Neuronal stem cell (in vitro differentiated cells): ENCODE results near the gene GAS6.

Experiments
- DNase-seq: peaks from one replicate; pipeline ENCODE4 v3.0.0-alpha.2; 2013; ENCODE audit warnings: low spot score
- H2AFZ ChIP-seq: one replicate; pipeline ENCODE4 v1.6.1; 2013; ENCODE audit warnings: mild to moderate bottlenecking, low read length, inconsistent platforms
- H2AK5ac ChIP-seq: 2 replicates; pipeline ENCODE4 v1.6.1; 2013; ENCODE audit warnings: low read depth, mild to moderate bottlenecking, inconsistent platforms, low read length, moderate library complexity, mixed read lengths
- H2BK120ac ChIP-seq: 2 replicates; pipeline ENCODE4 v1.6.1; 2013; ENCODE audit warnings: low read depth, mild to moderate bottlenecking, inconsistent platforms, low read length, moderate library complexity, mixed read lengths
- H2BK12ac ChIP-seq: one replicate; pipeline ENCODE4 v1.6.1; 2013; ENCODE audit warnings: low read length, inconsistent platforms
- H2BK15ac ChIP-seq: 2 replicates; pipeline ENCODE4 v1.6.1; 2013; ENCODE audit warnings: mild to moderate bottlenecking, low read length, inconsistent platforms, mixed read lengths
- H2BK5ac ChIP-seq: one replicate; pipeline ENCODE4 v1.6.1; 2013; ENCODE audit warnings: inconsistent platforms, mild to moderate bottlenecking, low read length, moderate library complexity
- H3K14ac ChIP-seq: one replicate; pipeline ENCODE4 v1.6.1; 2013; ENCODE audit warnings: low read length, inconsistent platforms
- H3K18ac ChIP-seq: 2 replicates; pipeline ENCODE4 v1.6.1; 2013; ENCODE audit warnings: low read length, inconsistent platforms
- H3K23ac ChIP-seq: 2 replicates; pipeline ENCODE4 v1.6.1; 2013; ENCODE audit warnings: low read depth, mild to moderate bottlenecking, mixed read lengths, low read length, inconsistent platforms; ENCODE audit not compliant: poor library complexity
- H3K27ac ChIP-seq: replicated peaks from 3 replicates; pipeline ENCODE4 v1.5.1; 2013; ENCODE audit warnings: low read length, inconsistent platforms
- H3K27me3 ChIP-seq, 3 experiments: 2 replicates each; pipeline ENCODE4 v1.6.1; 2013; ENCODE audit warnings: low read length in 3 of 3, mild to moderate bottlenecking in 2 of 3, inconsistent platforms in 1 of 3, low read depth in 1 of 3, mixed read lengths in 1 of 3, moderate library complexity in 1 of 3; ENCODE audit not compliant: control insufficient read depth in 3 of 3, insufficient read depth in 3 of 3
- H3K36me3 ChIP-seq, 2 donors: replicated peaks in 1 of 2; 2 replicates each; pipeline ENCODE4 v1.6.1; 2013; ENCODE audit warnings: low read length in 2 of 2; ENCODE audit not compliant: control insufficient read depth in 2 of 2, insufficient read depth in 2 of 2
- H3K4ac ChIP-seq: 2 replicates; pipeline ENCODE4 v1.6.1; 2013; ENCODE audit warnings: inconsistent platforms, mild to moderate bottlenecking, low read length, moderate library complexity
- H3K4me1 ChIP-seq, 2 donors: 1 replicate in 1 of 2; 2 replicates in 1 of 2; pipeline ENCODE4 v1.6.1; 2013; ENCODE audit warnings: low read length in 2 of 2, low read depth in 1 of 2; ENCODE audit not compliant: control insufficient read depth in 2 of 2, insufficient read depth in 1 of 2
- H3K4me2 ChIP-seq: one replicate; pipeline ENCODE4 v1.6.1; 2013; ENCODE audit warnings: mild to moderate bottlenecking, low read length, inconsistent platforms; ENCODE audit not compliant: insufficient read depth, poor library complexity, severe bottlenecking
- H3K4me3 ChIP-seq, 2 donors: 2 replicates each; pipeline ENCODE4 v1.5.1; 2013; ENCODE audit warnings: low read length in 2 of 2, mild to moderate bottlenecking in 2 of 2, inconsistent platforms in 1 of 2, moderate library complexity in 1 of 2
- H3K79me1 ChIP-seq: one replicate; pipeline ENCODE4 v1.6.1; 2013; ENCODE audit warnings: low read depth, mild to moderate bottlenecking, inconsistent platforms, low read length, moderate library complexity
- H3K9ac ChIP-seq: one replicate; pipeline ENCODE4 v1.6.1; 2013; ENCODE audit warnings: mild to moderate bottlenecking, low read depth, low read length, inconsistent platforms; ENCODE audit not compliant: poor library complexity
- H3K9me3 ChIP-seq, 2 donors: replicated peaks in 1 of 2; 2 replicates each; pipeline versions ENCODE3 to v1.6.1; 2013; ENCODE audit warnings: low read length in 2 of 2, mild to moderate bottlenecking in 2 of 2, inconsistent platforms in 1 of 2, low read depth in 1 of 2, mixed read lengths in 1 of 2, moderate library complexity in 1 of 2; ENCODE audit not compliant: control insufficient read depth in 2 of 2, insufficient read depth in 1 of 2
- H4K8ac ChIP-seq: one replicate; pipeline ENCODE4 v1.6.1; 2013; ENCODE audit warnings: low read depth, mild to moderate bottlenecking, inconsistent platforms, low read length, moderate library complexity
- H4K91ac ChIP-seq: one replicate; pipeline ENCODE4 v1.6.1; 2013; ENCODE audit warnings: low read length, low read depth, mild to moderate bottlenecking, inconsistent platforms; ENCODE audit not compliant: poor library complexity
- WGBS, 2 donors: extraction: QIAGEN DNeasy Blood & Tissue Kit; methylation state at CpG; one replicate each; pipeline ENCODE4 v1.1.7; 2013; ENCODE audit warnings: missing lambda C conversion rate in 2 of 2, mixed read lengths in 1 of 2; ENCODE audit not compliant: insufficient read length in 2 of 2, insufficient replicate concordance in 1 of 2; ENCODE audit errors: extremely low coverage in 2 of 2; 5-methylcytosine and 5-hydroxymethylcytosine counted together

The GAS6 gene

GRCh38 chr13:113861433-113862030, 2.3 kb downstream of the GAS6 start:
- H3K27me3 ChIP-seq, result peaks cover 0 to 50% (median 13%) of the 10 kb centered on the region in 3 experiments
- DNase-seq, result no peak
- WGBS, 2 donors, result no CpG with 5 or more reads among the region's 12 CpGs

DNA sequence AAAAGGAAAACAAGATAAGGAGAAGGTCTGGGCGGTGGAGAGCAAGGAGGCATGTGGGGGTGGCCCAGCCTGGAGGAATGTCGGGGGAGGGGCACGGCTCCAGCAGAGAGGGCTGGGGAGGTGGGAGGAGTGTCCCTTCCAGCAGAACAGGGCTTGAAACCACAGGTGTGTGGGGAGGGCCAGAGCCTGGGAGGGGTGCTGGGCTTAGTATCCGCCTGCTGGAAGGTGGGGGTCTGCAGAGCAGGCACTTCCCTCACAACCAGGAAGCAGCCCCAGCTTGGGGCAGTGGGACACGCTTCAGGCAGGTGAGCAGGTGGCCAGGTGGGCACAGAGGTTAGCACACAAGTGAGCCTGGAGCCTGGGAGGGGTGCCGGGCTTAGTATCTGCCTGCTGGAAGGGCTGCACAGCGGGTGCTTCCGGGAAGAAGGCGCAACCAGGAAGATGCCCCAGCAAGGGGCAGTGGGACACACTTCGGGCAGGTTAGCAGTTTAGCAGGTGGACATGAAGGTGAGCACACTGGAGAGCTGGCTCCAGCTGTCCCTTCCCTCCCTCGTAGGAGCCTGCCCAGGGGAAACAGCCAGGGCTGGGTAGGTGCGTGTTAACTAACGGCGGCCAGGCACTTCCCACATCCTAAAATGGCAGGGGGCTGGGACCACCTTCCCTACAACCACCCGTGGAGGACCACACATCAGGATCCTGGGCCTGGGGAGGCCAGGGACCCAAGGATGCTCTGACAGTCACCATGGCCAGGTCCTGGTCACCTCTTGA, 3.0 kb downstream of the GAS6 start:
- Histone ChIP-seq H3K4ac (no peak overlapping the region), H2BK12ac (peak overlapping the region; percentile 47), H2AFZ (no peak overlapping the region), H3K79me1 (peaks cover 9% of the 10 kb centered on the region), H2BK15ac (peak overlapping the region; percentile 52), H2BK120ac (peak overlapping the region; percentile 42), H2BK5ac (peak overlapping the region; percentile 7), H4K91ac (no peak overlapping the region), H3K18ac (peak overlapping the region; percentile 29), H3K27me3 (peaks cover 0 to 44% (median 13%) of the 10 kb centered on the region in 3 experiments), H3K27ac (peak overlapping the region; percentile 76), H3K9ac (no peak overlapping the region), H3K14ac (peak overlapping the region; percentile 66), H4K8ac (peak overlapping the region; percentile 70), H3K4me3 (no peak overlapping the region), H3K9me3 (no peaks in the 10 kb centered on the region), H3K4me2 (peak overlapping the region; percentile 21), H2AK5ac (peak overlapping the region; percentile 96), H3K23ac (no peak overlapping the region), H3K4me1 (peaks cover 20 to 50% of the 10 kb centered on the region in 2 donors), H3K36me3 (peaks cover 0 to 4% of the 10 kb centered on the region in 2 donors)
- no CpG with 5 or more reads among the region's 15 CpGs for WGBS, 2 donors
- no peak for DNase-seq

More at GRCh38 chr13:113861433-113862030, 2.3 kb downstream of the GAS6 start:
- Histone ChIP-seq H3K9ac (no peak overlapping the region), H3K4me3 (no peak overlapping the region), H3K9me3 (no peaks in the 10 kb centered on the region), H4K91ac (no peak overlapping the region), H3K4ac (no peak overlapping the region), H3K4me1 (peaks cover 20 to 49% of the 10 kb centered on the region in 2 donors), H2BK15ac (no peak overlapping the region), H3K14ac (no peak overlapping the region), H2BK12ac (peak overlapping the region; percentile 47), H2AK5ac (no peak overlapping the region), H3K4me2 (no peak overlapping the region), H3K27ac (no peak overlapping the region), H3K18ac (no peak overlapping the region), H3K79me1 (peaks cover 9% of the 10 kb centered on the region), H3K36me3 (peaks cover 0 to 4% of the 10 kb centered on the region in 2 donors), H3K23ac (no peak overlapping the region), H2BK120ac (no peak overlapping the region), H4K8ac (no peak overlapping the region), H2AFZ (no peak overlapping the region), H2BK5ac (no peak overlapping the region)

GRCh38 chr13:113860051-113860664, 3.7 kb downstream of the GAS6 start:
- Histone ChIP-seq H2BK5ac (peak overlapping the region; percentile 56), H3K23ac (no peak overlapping the region), H3K4ac (no peak overlapping the region), H3K18ac (peak overlapping the region; percentile 87), H3K4me3 (no peak overlapping the region), H2AK5ac (peak overlapping the region; percentile 71), H3K9me3 (no peaks in the 10 kb centered on the region), H3K4me2 (peak overlapping the region; percentile 21), H3K79me1 (peaks cover 9% of the 10 kb centered on the region), H3K27me3 (peaks cover 0 to 42% (median 12%) of the 10 kb centered on the region in 3 experiments), H2BK15ac (peak overlapping the region; percentile 71), H3K4me1 (peaks cover 20 to 50% of the 10 kb centered on the region in 2 donors), H3K36me3 (peaks cover 0 to 4% of the 10 kb centered on the region in 2 donors), H2BK12ac (peak overlapping the region; percentile 8), H4K91ac (no peak overlapping the region), H4K8ac (no peak overlapping the region), H3K14ac (no peak overlapping the region), H3K9ac (no peak overlapping the region), H2AFZ (no peak overlapping the region), H3K27ac (peak overlapping the region; percentile 76), H2BK120ac (peak overlapping the region; percentile 42)
- no peak for DNase-seq
- no CpG with 5 or more reads among the region's 12 CpGs for WGBS, 2 donors
